Esophagus squamous epithelium (tissue), 5 donors: ENCODE data around the gene ZNF433. TPM values are rescaled to one million over a fixed set of nuclear protein-coding genes. Genes with fewer than 3 reads are reported as not detected.

Source experiments
- DNase-seq: peaks from one replicate; lab custom pipeline; 2025; lab: John Stamatoyannopoulos, UW
- H3K27ac ChIP-seq, 4 donors: fragments of 200-600 bp; sonication (generic); one replicate each; pipeline ENCODE4 v1.5.1; 2016 to 2019; ENCODE audit warnings: mild to moderate bottlenecking in 1 of 4
- H3K27me3 ChIP-seq, 4 donors: fragments of 200-600 bp; sonication (generic); 1 replicate in 3 of 4; 2 replicates in 1 of 4; pipeline versions ENCODE4 v1.5.1 to v1.6.0; 2017 to 2021; ENCODE audit warnings: antibody characterized with exemption in 1 of 4
- H3K36me3 ChIP-seq, 3 donors: fragments of 200-600 bp; sonication (generic); one replicate each; pipeline ENCODE4 v1.5.1; 2016 to 2019
- H3K4me1 ChIP-seq, 3 donors: fragments of 200-600 bp; sonication (generic); one replicate each; pipeline ENCODE4 v1.5.1; 2017 to 2019
- H3K4me3 ChIP-seq, 4 donors: fragments of 200-600 bp; sonication (generic); 1 replicate in 3 of 4; 2 replicates in 1 of 4; pipeline ENCODE4 v1.5.1; 2016 to 2019; ENCODE audit warnings: mild to moderate bottlenecking in 2 of 4, moderate library complexity in 1 of 4
- H3K9me3 ChIP-seq, 3 donors: fragments of 200-600 bp; sonication (generic); one replicate each; pipeline ENCODE4 v1.5.1; 2016 to 2019
- POLR2A ChIP-seq, 4 donors: fragments of 450-650 bp; IDR thresholded peaks; one replicate each; pipeline ENCODE4 v1.6.1; 2017; ENCODE audit warnings: antibody characterized with exemption in 4 of 4, mild to moderate bottlenecking in 4 of 4, moderate library complexity in 3 of 4
- WGBS, 2 donors: methylation state at CpG; one replicate each; pipeline ENCODE4 v1.1.5; 2018; 5-methylcytosine and 5-hydroxymethylcytosine counted together
- intact Hi-C: fragments of 100-400 bp; cut with DNase I; formaldehyde crosslinking; loops from one replicate; pipeline ENCODE4 v1.15.0; 2022
- total RNA-seq, 4 donors: library from RNA; depleted of rRNA; stranded (reverse); fragments of >200 nt; gene quantifications; one replicate each; pipeline ENCODE4 v1.1.0, GENCODE V29; 2016
- TF ChIP-seq, protein P1 (sequence below), 6 experiments: fragments of 450-650 bp in 4 of 6; fragments of 200-600 bp in 2 of 6; sonication (generic) in 2 of 6; IDR thresholded peaks; one replicate each; pipeline ENCODE4 v1.5.1; 2016 to 2019; ENCODE audit warnings: antibody characterized with exemption in 6 of 6, mild to moderate bottlenecking in 4 of 6, moderate library complexity in 4 of 6
- donor health status: DM: yes; HTN: yes; CAD: no.

Gene ZNF433
- total RNA-seq, 4 donors from 2014 or later: 4.5 to 21.0 (median 5.6) TPM

- Histone ChIP-seq H3K27ac (no peak overlapping the region), H3K4me3 (no peak overlapping the region), H3K9me3 (peaks cover 14 to 87% (median 71%) of the 10 kb centered on the region in 3 donors), H3K4me1 (no peaks in the 10 kb centered on the region), H3K27me3 (no peaks in the 10 kb centered on the region), H3K36me3 (peaks cover 3 to 35% (median 5%) of the 10 kb centered on the region in 3 donors)
- WGBS, 2 donors: 72 to 77% methylated on average over 4 of the region's 4 CpGs
- intact Hi-C loops: no loop called here
- no peak for TF ChIP-seq POLR2A (IDR thresholded peaks at IDR 0.05)
- TF ChIP-seq, protein P1, sequence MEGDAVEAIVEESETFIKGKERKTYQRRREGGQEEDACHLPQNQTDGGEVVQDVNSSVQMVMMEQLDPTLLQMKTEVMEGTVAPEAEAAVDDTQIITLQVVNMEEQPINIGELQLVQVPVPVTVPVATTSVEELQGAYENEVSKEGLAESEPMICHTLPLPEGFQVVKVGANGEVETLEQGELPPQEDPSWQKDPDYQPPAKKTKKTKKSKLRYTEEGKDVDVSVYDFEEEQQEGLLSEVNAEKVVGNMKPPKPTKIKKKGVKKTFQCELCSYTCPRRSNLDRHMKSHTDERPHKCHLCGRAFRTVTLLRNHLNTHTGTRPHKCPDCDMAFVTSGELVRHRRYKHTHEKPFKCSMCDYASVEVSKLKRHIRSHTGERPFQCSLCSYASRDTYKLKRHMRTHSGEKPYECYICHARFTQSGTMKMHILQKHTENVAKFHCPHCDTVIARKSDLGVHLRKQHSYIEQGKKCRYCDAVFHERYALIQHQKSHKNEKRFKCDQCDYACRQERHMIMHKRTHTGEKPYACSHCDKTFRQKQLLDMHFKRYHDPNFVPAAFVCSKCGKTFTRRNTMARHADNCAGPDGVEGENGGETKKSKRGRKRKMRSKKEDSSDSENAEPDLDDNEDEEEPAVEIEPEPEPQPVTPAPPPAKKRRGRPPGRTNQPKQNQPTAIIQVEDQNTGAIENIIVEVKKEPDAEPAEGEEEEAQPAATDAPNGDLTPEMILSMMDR (IDR thresholded peaks at IDR 0.05): no peak
- DNase-seq: no peak
Observed at GRCh38 chr19:11979527-11979926, 56.0 kb downstream of the ZNF433 start.

- 88 to 89% methylated on average over 9 of the region's 9 CpGs for WGBS, 2 donors
- TF ChIP-seq, protein P1 (IDR thresholded peaks at IDR 0.05): no peak
- no peak for TF ChIP-seq POLR2A (IDR thresholded peaks at IDR 0.05)
- Histone ChIP-seq H3K9me3 (peaks cover 14 to 92% (median 71%) of the 10 kb centered on the region in 3 donors), H3K4me3 (no peak overlapping the region), H3K27me3 (no peaks in the 10 kb centered on the region), H3K4me1 (no peaks in the 10 kb centered on the region), H3K27ac (no peak overlapping the region), H3K36me3 (peaks cover 3 to 35% (median 5%) of the 10 kb centered on the region in 3 donors)
- no peak for DNase-seq
- intact Hi-C loops: no loop called here
Observed at GRCh38 chr19:11978492-11979100, 56.9 kb downstream of the ZNF433 start.

- intact Hi-C loops: no loop called here
- Histone ChIP-seq H3K27me3 (no peaks in the 10 kb centered on the region), H3K27ac (no peak overlapping the region), H3K4me1 (no peaks in the 10 kb centered on the region), H3K36me3 (peaks cover 0 to 24% (median 3%) of the 10 kb centered on the region in 3 donors), H3K4me3 (no peak overlapping the region), H3K9me3 (peaks cover 7 to 41% (median 27%) of the 10 kb centered on the region in 3 donors)
- no peak for DNase-seq
- TF ChIP-seq POLR2A (IDR thresholded peaks at IDR 0.05): no peak
- TF ChIP-seq, protein P1 (IDR thresholded peaks at IDR 0.05): no peak
- WGBS, 2 donors: 76 to 81% methylated on average over 5 of the region's 5 CpGs
Observed at GRCh38 chr19:11973019-11973810, 62.3 kb downstream of the ZNF433 start.

DNA sequence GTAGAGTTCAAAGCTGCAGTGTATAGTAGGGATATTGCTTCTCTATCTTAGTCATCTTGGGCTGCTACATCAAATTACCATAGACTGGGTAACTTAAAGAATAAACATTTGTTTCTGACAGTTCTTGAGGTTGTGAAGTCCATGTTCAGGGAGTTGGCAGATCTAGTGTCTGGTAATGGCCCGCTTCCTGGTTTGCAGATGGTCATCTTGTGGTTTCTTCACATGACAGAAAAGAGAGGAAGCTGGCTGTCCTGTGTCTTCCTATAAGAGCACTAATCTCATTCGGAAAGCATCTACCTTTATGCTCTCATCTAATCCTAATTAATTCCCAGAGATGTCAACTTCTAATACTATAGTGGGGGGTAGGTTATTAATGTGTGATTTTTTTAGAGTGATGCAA is 64.4 kb downstream of the ZNF433 start:
- no peak overlapping the region for H3K27ac ChIP-seq

More for the DNA sequence above, 64.4 kb downstream of the ZNF433 start:
- H3K36me3 ChIP-seq: peaks cover 0 to 6% (median 0%) of the 10 kb centered on the region in 3 donors
- TF ChIP-seq, protein P1 (IDR thresholded peaks at IDR 0.05): no peak
- TF ChIP-seq POLR2A (IDR thresholded peaks at IDR 0.05): no peak
- peaks cover 7 to 20% (median 9%) of the 10 kb centered on the region in 3 donors for H3K9me3 ChIP-seq
- H3K4me3 ChIP-seq: no peak overlapping the region
- no peaks in the 10 kb centered on the region for H3K27me3 ChIP-seq
- intact Hi-C loops: no loop called here
- peaks cover 0 to 4% (median 1%) of the 10 kb centered on the region in 3 donors for H3K4me1 ChIP-seq
- no peak for DNase-seq
- WGBS, 2 donors: 81 to 92% methylated on average over 2 of the region's 2 CpGs
